ENCODE data around the gene CTNS.
"Not testable (repeated sequence)": the region's sequence is repeated elsewhere in the genome, so short reads cannot be mapped to it uniquely, and the experiment has no call there.

CTNS gene

DNA sequence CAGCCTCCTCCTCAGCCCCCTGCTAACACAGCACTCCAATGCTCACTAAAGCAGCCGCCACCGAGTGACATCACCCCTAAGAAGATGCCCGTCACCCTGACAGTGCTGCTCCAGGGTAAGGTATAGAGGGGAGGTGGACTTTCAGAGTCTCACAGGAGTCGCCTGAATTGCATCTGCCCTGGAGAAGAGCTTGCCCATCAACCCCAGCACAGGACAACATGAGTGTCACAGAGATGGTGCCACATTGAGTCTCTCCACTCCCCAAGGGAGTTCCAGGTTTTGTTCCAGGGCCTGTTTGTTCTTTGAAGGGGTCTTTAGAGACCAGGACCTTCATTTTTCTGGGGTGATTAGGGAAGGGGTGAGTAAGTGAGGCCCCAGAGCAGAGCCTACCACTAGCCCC lies 61.6 kb downstream of the CTNS start:
- H3K27ac ChIP-seq (ENCODE audit: low read depth, low read length) = no peak overlapping the region
- no peak overlapping the region for H3K9ac ChIP-seq (ENCODE audit: low read length)
- no peak overlapping the region for H3K4me3 ChIP-seq (ENCODE audit: low read length)
- H3K27me3 ChIP-seq (ENCODE audit: control insufficient read depth, insufficient read depth, low read length) = peaks cover 7% of the 10 kb centered on the region
- H3K36me3 ChIP-seq (ENCODE audit: control insufficient read depth, insufficient read depth, low read length) = no peaks in the 10 kb centered on the region
- H3K4me1 ChIP-seq (ENCODE audit: control insufficient read depth, insufficient read depth, low read length) = no peaks in the 10 kb centered on the region

GRCh38 chr17:3699951-3700350 lies 63.4 kb downstream of the CTNS start:
- H3K4me1 ChIP-seq (ENCODE audit: control insufficient read depth, insufficient read depth, low read length) = no peaks in the 10 kb centered on the region
- H3K4me3 ChIP-seq (ENCODE audit: low read length) = no peak overlapping the region
- H3K27ac ChIP-seq (ENCODE audit: low read depth, low read length) = no peak overlapping the region
- peaks cover 5% of the 10 kb centered on the region for H3K27me3 ChIP-seq (ENCODE audit: control insufficient read depth, insufficient read depth, low read length)
- no peak overlapping the region for H3K9ac ChIP-seq (ENCODE audit: low read length)
- H3K36me3 ChIP-seq (ENCODE audit: control insufficient read depth, insufficient read depth, low read length) = no peaks in the 10 kb centered on the region

DNA sequence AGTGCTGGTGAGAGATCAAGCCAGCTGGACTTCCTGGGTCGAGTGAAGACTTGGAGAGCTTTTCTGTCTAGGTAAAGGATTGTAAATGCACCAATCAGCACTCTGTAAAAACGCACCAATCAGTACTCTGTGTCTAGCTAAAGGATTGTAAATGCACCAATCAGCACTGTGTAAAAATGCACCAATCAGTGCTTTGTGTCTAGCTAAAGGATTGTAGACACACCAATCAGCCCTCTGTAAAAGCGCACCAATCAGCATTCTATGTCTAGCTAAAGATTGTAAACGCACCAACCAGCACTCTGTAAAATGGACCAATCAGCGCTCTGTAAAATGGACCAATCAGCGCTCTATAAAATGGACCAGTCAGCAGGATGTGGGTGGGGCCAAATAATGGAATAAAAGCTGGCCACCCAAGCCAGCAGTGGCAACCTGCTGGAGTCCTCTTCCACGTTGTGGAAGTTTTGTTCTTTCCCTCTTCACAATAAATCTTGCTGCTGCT lies 65.5 kb downstream of the CTNS start:
- not testable (repeated sequence) for H3K4me3 ChIP-seq (ENCODE audit: low read length); H3K27me3 ChIP-seq (ENCODE audit: control insufficient read depth, insufficient read depth, low read length); H3K9ac ChIP-seq (ENCODE audit: low read length); H3K4me1 ChIP-seq (ENCODE audit: control insufficient read depth, insufficient read depth, low read length); H3K36me3 ChIP-seq (ENCODE audit: control insufficient read depth, insufficient read depth, low read length); H3K27ac ChIP-seq (ENCODE audit: low read depth, low read length)

GRCh38 chr17:3704931-3705717 lies 68.6 kb downstream of the CTNS start:
- Histone ChIP-seq H3K27me3 (ENCODE audit: control insufficient read depth, insufficient read depth, low read length) (no peaks in the 10 kb centered on the region), H3K27ac (ENCODE audit: low read depth, low read length) (no peak overlapping the region), H3K4me1 (ENCODE audit: control insufficient read depth, insufficient read depth, low read length) (no peaks in the 10 kb centered on the region), H3K9ac (ENCODE audit: low read length) (no peak overlapping the region), H3K4me3 (ENCODE audit: low read length) (no peak overlapping the region), H3K36me3 (ENCODE audit: control insufficient read depth, insufficient read depth, low read length) (no peaks in the 10 kb centered on the region)

DNA sequence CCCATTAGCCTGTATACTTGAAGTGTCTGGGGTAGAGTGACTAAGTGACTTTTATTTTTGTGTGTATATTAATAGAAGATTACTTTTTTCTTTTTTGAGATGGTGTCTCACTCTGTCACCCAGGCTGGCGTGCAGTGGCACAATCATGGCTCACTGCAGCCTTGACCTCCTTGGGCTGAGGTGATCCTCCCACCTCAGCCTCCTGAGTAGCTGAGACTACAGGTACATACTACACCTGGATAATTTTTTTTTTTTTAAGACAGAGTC lies 69.1 kb downstream of the CTNS start:
- H3K36me3 ChIP-seq (ENCODE audit: control insufficient read depth, insufficient read depth, low read length); H3K9ac ChIP-seq (ENCODE audit: low read length); H3K27ac ChIP-seq (ENCODE audit: low read depth, low read length); H3K4me3 ChIP-seq (ENCODE audit: low read length); H3K27me3 ChIP-seq (ENCODE audit: control insufficient read depth, insufficient read depth, low read length); H3K4me1 ChIP-seq (ENCODE audit: control insufficient read depth, insufficient read depth, low read length): not testable (repeated sequence)

GRCh38 chr17:3708366-3708765 lies 71.8 kb downstream of the CTNS start:
- Histone ChIP-seq H3K27me3 (ENCODE audit: control insufficient read depth, insufficient read depth, low read length) (no peaks in the 10 kb centered on the region), H3K4me3 (ENCODE audit: low read length) (no peak overlapping the region), H3K27ac (ENCODE audit: low read depth, low read length) (no peak overlapping the region), H3K36me3 (ENCODE audit: control insufficient read depth, insufficient read depth, low read length) (no peaks in the 10 kb centered on the region), H3K4me1 (ENCODE audit: control insufficient read depth, insufficient read depth, low read length) (no peaks in the 10 kb centered on the region), H3K9ac (ENCODE audit: low read length) (no peak overlapping the region)

DNA sequence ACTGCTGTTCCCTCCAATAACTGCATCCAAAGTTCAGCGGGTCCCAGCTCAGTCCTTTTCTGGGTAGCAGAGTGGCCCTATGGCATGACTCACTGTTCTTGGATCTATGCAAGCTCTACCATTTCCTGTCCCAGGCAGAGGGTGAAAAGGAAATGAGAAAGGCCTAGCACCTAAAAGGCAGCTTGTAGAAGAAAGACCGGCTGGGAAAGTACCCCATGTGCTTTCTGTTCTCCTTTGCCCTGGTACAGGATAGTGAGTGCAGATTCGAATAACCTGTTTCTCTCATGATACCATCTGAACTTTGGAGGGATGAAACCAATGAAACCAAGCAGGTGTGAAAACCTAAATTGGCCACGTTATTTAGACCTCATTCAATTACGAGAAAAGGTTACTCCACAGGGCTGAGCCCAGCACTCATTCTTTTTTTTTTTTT lies 74.4 kb downstream of the CTNS start:
- Histone ChIP-seq H3K27ac (ENCODE audit: low read depth, low read length) (no peak overlapping the region), H3K4me1 (ENCODE audit: control insufficient read depth, insufficient read depth, low read length) (no peaks in the 10 kb centered on the region), H3K36me3 (ENCODE audit: control insufficient read depth, insufficient read depth, low read length) (peaks cover 4% of the 10 kb centered on the region), H3K27me3 (ENCODE audit: control insufficient read depth, insufficient read depth, low read length) (no peaks in the 10 kb centered on the region), H3K4me3 (ENCODE audit: low read length) (no peak overlapping the region), H3K9ac (ENCODE audit: low read length) (no peak overlapping the region)
